DOHH2 (cell line): ENCODE measurements around the gene SCAMP3.

Experiments
- CTCF ChIP-seq: fragments of 200-600 bp; sonication (generic); IDR thresholded peaks from one replicate; pipeline ENCODE4 v1.5.1; 2014; ENCODE audit warnings: antibody characterized with exemption, mild to moderate bottlenecking, low read depth, low read length; ENCODE audit not compliant: poor library complexity, severe bottlenecking
- EZH2phosphoT487 ChIP-seq: fragments of 200-600 bp; sonication (generic); IDR thresholded peaks from 2 replicates; pipeline ENCODE4 v1.6.1; 2017; ENCODE audit warnings: borderline replicate concordance, mild to moderate bottlenecking, antibody characterized with exemption, low read length, moderate library complexity, mixed read lengths

GRCh38 chr1:155293086-155293749 is 31.1 kb upstream of the SCAMP3 start:
- no peak for TF ChIP-seq CTCF
- no peak for TF ChIP-seq EZH2phosphoT487
